NT2/D1 (cell line): ENCODE results near the gene HRH3.

ENCODE experiments used
- SUZ12 ChIP-seq: IDR thresholded peaks from 2 replicates; pipeline ENCODE4 v1.6.1; 2011; ENCODE audit not compliant: insufficient read length, insufficient read depth; ENCODE audit errors: extremely low read depth
- YY1 ChIP-seq: IDR thresholded peaks from 2 replicates; pipeline ENCODE4 v1.6.1; 2011; ENCODE audit not compliant: insufficient read length, insufficient read depth

DNA sequence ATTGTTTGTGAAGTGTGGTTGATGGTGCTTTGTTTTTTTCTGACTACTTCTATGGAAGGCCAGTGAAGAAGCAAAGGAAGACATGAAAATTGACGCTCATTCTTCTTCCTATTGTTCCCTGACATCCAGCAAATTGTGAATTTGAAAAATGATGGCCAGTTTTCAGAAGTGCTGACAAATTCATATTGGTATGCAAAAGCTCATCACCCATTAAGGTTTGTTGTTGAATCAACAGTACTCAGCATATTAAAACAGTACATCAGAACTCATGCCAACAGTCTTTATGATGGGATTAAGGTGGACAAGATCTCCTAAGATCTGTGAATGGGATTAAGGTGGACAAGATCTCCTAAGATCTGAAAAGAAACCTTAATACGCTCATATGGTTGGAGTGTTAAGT is 38.3 kb downstream of the HRH3 start:
- TF ChIP-seq YY1 (no peak), SUZ12 (no peak)
